Activated CD8-positive, alpha-beta T cell treated with anti-CD3 and anti-CD28 coated beads, Interleukin-2, amount 10 ng/mL, durations not matched to agents 7 days and 5 days (primary cell): Measurements from ENCODE around the gene SRSF5. TPM values are rescaled to one million over a fixed set of nuclear protein-coding genes. Genes with fewer than 3 reads are reported as not detected.

Experiments
- ATAC-seq: fragments of 150-1000 bp; cut with Tn5 transposase; one replicate; pipeline ENCODE4 v1.10.0; 2021; ENCODE audit warnings: moderate library complexity
- CTCF ChIA-PET: fragments of 350-600 bp; sonication (Branson Sonifier 250); formaldehyde crosslinking; loops from one replicate; lab custom pipeline; 2021; ENCODE audit warnings: antibody characterized with exemption; lab: Charles Lee
- POLR2A ChIA-PET: fragments of 350-600 bp; sonication (Branson Sonifier 250); formaldehyde crosslinking; loops from one replicate; lab custom pipeline; 2021; ENCODE audit warnings: antibody characterized with exemption; lab: Charles Lee
- DNase-seq: peaks from one replicate; pipeline ENCODE4 v3.0.0-alpha.2; 2020
- H3K27ac Mint-ChIP-seq: one replicate; pipeline ENCODE4 v1.8.0; 2021; ENCODE audit warnings: mild to moderate bottlenecking, mixed read lengths
- H3K27me3 Mint-ChIP-seq: one replicate; pipeline ENCODE4 v1.8.0; 2021; ENCODE audit warnings: low read depth, mixed read lengths
- H3K36me3 Mint-ChIP-seq: one replicate; pipeline ENCODE4 v1.8.0; 2021; ENCODE audit warnings: low read depth, mixed read lengths
- H3K4me1 Mint-ChIP-seq: one replicate; pipeline ENCODE4 v1.8.0; 2021; ENCODE audit warnings: low read depth, mixed read lengths
- H3K4me3 Mint-ChIP-seq: one replicate; pipeline ENCODE4 v1.8.0; 2021; ENCODE audit warnings: mild to moderate bottlenecking, mixed read lengths
- H3K9me3 Mint-ChIP-seq: one replicate; pipeline ENCODE4 v1.8.0; 2022; ENCODE audit warnings: mixed read lengths; ENCODE audit not compliant: insufficient read depth
- total RNA-seq, 2 experiments: library from RNA; stranded (reverse); gene quantifications; one replicate each; pipeline ENCODE4 v1.2.3, GENCODE V29; 2021

SRSF5 gene
- total RNA-seq, 2 experiments from 2014 or later = 283 to 301 TPM

- no peaks in the 10 kb centered on the region for H3K27me3 Mint-ChIP-seq
- no peak overlapping the region for H3K27ac Mint-ChIP-seq
- H3K4me1 Mint-ChIP-seq = no peaks in the 10 kb centered on the region
- ATAC-seq (no peak), DNase-seq (no peak)
- H3K4me3 Mint-ChIP-seq = no peak overlapping the region
- ChIA-PET CTCF (no interaction called here), POLR2A (no interaction called here)
- H3K9me3 Mint-ChIP-seq = no peaks in the 10 kb centered on the region
- H3K36me3 Mint-ChIP-seq = no peaks in the 10 kb centered on the region
Measured at GRCh38 chr14:69786603-69787002, 19.7 kb downstream of the SRSF5 start.

- Mint-ChIP-seq H3K9me3 (no peaks in the 10 kb centered on the region), H3K27me3 (no peaks in the 10 kb centered on the region)
- CTCF ChIA-PET = no interaction called here
Measured at GRCh38 chr14:69789118-69789640, 22.2 kb downstream of the SRSF5 start.

GRCh38 chr14:69792887-69793421, 26.0 kb downstream of the SRSF5 start:
- CTCF ChIA-PET = interaction anchor here (0.7 to 1.3 kb wide), 2 partner anchors 9 to 208 kb away, joined by 3 read pairs; no protein-coding TSS in a partner anchor

More at GRCh38 chr14:69789118-69789640, 22.2 kb downstream of the SRSF5 start:
- Mint-ChIP-seq H3K27ac (no peak overlapping the region), H3K4me3 (no peak overlapping the region), H3K36me3 (no peaks in the 10 kb centered on the region), H3K4me1 (no peaks in the 10 kb centered on the region)
- POLR2A ChIA-PET = no interaction called here
- ATAC-seq = no peak
- DNase-seq = no peak

DNA sequence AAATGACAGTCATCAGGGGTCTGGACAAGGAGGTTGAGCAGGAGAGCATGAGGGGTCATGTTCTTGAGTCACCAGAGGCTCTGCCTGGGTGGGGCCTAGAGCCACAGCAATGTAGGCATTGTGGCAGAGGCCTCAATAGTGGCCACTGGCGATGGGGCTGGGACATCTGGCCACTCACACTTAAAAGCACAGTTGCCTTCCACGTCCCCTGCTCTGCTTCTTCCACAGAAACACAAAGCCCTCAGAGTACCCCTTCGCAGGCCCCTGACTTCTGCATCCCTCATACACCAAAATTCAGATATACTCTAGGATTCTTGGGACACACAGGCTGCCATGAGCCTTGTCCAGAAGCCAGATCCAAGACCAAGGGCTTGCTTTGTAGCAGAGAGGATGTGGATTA, 27.8 kb downstream of the SRSF5 start:
- no peak overlapping the region for H3K27ac Mint-ChIP-seq
- H3K4me1 Mint-ChIP-seq = no peaks in the 10 kb centered on the region
- ChIA-PET CTCF (no interaction called here), POLR2A (no interaction called here)
- H3K36me3 Mint-ChIP-seq = no peaks in the 10 kb centered on the region
- H3K9me3 Mint-ChIP-seq = no peaks in the 10 kb centered on the region
- ATAC-seq (no peak), DNase-seq (no peak)
- H3K27me3 Mint-ChIP-seq = no peaks in the 10 kb centered on the region
- no peak overlapping the region for H3K4me3 Mint-ChIP-seq

More at GRCh38 chr14:69792887-69793421, 26.0 kb downstream of the SRSF5 start:
- POLR2A ChIA-PET = no interaction called here
- H3K36me3 Mint-ChIP-seq = no peaks in the 10 kb centered on the region
- no peaks in the 10 kb centered on the region for H3K4me1 Mint-ChIP-seq
- no peaks in the 10 kb centered on the region for H3K9me3 Mint-ChIP-seq
- DNase-seq = no peak
- no peaks in the 10 kb centered on the region for H3K27me3 Mint-ChIP-seq
- no peak overlapping the region for H3K27ac Mint-ChIP-seq
- H3K4me3 Mint-ChIP-seq = no peak overlapping the region
- ATAC-seq = no peak

DNA sequence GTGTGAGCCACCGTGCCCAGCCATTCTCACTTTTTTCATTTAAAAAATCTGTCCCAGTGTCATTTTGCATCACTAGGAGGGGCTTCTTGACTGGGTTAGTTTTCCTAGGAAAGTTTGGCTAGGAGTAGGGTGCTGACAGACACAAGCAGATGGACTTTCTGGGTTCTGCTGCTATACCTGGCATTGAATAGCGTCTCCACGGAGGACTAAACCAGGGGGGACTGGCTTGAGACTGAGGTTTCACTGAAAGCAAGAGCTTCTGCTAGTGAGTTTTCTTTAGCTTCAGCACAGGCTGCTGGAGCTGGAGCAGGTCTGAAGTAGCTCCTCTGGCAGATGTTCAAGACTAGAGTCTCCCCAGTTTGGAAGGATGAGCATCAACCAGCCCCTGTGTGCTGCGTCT, 28.7 kb downstream of the SRSF5 start:
- CTCF ChIA-PET = no interaction called here
- DNase-seq (no peak), ATAC-seq (no peak)
- Mint-ChIP-seq H3K27me3 (peaks cover 3% of the 10 kb centered on the region), H3K9me3 (no peaks in the 10 kb centered on the region), H3K36me3 (no peaks in the 10 kb centered on the region), H3K4me3 (no peak overlapping the region), H3K4me1 (no peaks in the 10 kb centered on the region), H3K27ac (no peak overlapping the region)
- POLR2A ChIA-PET = no interaction called here

- Mint-ChIP-seq H3K4me3 (no peak within 1 kb of the TSS), H3K27ac (no peak within 1 kb of the TSS), H3K9me3 (no peaks in the 10 kb centered on the region), H3K36me3 (no peaks in the 10 kb centered on the region), H3K4me1 (no peaks in the 10 kb centered on the region), H3K27me3 (peaks cover 7% of the 10 kb centered on the region)
- ATAC-seq = no peak
- ChIA-PET POLR2A (no interaction called here), CTCF (no interaction called here)
- DNase-seq = no peak
Measured at GRCh38 chr14:69796797-69797500, 30.0 kb downstream of the SRSF5 start, which contains the start of gene SLC10A1. TSS of gene SLC10A1 (minus strand) at chr14:69797241. CDS start at chr14:69797155, 86 bp downstream.

- Mint-ChIP-seq H3K9me3 (no peaks in the 10 kb centered on the region), H3K4me3 (no peak overlapping the region), H3K27me3 (peaks cover 7% of the 10 kb centered on the region), H3K4me1 (no peaks in the 10 kb centered on the region), H3K27ac (no peak overlapping the region), H3K36me3 (no peaks in the 10 kb centered on the region)
- POLR2A ChIA-PET = no interaction called here
- DNase-seq (no peak), ATAC-seq (no peak)
- CTCF ChIA-PET = no interaction called here
Measured at GRCh38 chr14:69797573-69798338, 30.8 kb downstream of the SRSF5 start.

GRCh38 chr14:69798339-69798735, 31.4 kb downstream of the SRSF5 start:
- no peak overlapping the region for H3K4me3 Mint-ChIP-seq
- ChIA-PET CTCF (no interaction called here), POLR2A (no interaction called here)
- H3K27me3 Mint-ChIP-seq = peaks cover 8% of the 10 kb centered on the region
- H3K36me3 Mint-ChIP-seq = no peaks in the 10 kb centered on the region
- H3K9me3 Mint-ChIP-seq = no peaks in the 10 kb centered on the region
- no peak for ATAC-seq
- H3K4me1 Mint-ChIP-seq = no peaks in the 10 kb centered on the region
- no peak overlapping the region for H3K27ac Mint-ChIP-seq
- DNase-seq = no peak

DNA sequence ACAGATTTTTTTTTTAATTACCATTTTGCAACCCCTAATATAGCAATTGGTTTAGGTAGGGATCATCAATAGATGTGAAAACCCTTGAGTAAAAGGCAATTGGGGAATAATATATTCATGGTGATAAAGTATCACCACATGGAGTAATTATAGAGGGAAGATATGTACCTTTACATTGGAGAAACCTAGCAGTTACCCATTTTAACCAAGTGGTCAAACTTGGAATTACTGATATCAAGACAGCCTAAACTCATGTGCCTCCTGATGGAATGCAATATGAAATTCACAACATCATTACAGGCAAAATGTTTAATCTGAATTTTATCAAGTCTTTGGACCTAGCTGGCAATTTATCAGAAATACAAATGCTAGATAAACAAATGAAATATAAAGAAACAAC, 36.8 kb downstream of the SRSF5 start:
- DNase-seq (no peak), ATAC-seq (no peak)
- H3K27ac Mint-ChIP-seq = no peak overlapping the region
- no peak overlapping the region for H3K4me3 Mint-ChIP-seq
- H3K36me3 Mint-ChIP-seq = no peaks in the 10 kb centered on the region
- POLR2A ChIA-PET = interaction anchor here (0.7 kb wide), 1 partner anchor 192 kb away, joined by 3 read pairs; the partner anchor contains the start of gene SUSD6
- no peaks in the 10 kb centered on the region for H3K9me3 Mint-ChIP-seq
- peaks cover 25% of the 10 kb centered on the region for H3K27me3 Mint-ChIP-seq
- CTCF ChIA-PET = interaction anchor here (0.7 kb wide), 2 partner anchors 210 to 578 kb away, joined by 4 to 5 read pairs; no protein-coding TSS in a partner anchor
- H3K4me1 Mint-ChIP-seq = no peaks in the 10 kb centered on the region

DNA sequence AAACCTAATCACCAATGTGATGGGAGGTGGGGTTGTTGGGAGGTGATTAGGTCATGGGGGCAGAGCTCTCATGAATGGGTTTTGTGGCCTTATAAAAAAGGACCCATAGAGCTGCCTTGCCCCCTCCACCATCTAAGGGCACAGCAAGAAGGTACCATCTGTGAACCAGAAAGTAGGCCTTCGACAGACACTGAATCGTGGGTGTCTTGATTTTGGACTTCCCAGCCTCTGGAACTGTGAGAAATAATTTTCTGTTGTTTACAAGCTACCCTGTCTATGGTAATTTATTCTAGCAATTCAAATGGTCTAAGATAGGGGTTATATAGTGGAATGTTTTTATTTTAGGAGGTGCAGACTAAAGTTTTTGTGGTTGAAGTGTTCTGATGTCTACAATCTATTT, 38.0 kb downstream of the SRSF5 start:
- Mint-ChIP-seq H3K9me3 (no peaks in the 10 kb centered on the region), H3K27me3 (peaks cover 25% of the 10 kb centered on the region)
- CTCF ChIA-PET = no interaction called here

DNA sequence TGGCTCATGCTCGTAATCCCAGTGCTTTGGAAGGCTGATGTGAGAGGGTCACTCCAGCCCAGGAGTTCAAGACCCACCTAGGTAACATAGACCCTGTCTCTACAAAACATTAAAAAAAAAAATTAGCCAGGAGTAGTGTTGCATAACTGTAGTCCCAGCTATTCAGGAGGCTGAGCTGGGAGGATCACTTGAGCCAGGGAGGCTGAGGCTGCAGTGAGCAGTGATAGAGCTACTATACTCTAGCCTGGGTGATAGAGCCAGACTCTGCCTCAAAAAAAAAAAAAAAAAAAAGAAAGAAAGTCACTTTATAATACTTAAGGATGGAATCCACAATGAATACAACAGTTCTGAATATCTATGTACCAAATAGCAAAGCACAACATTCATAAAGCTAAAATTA, 40.2 kb downstream of the SRSF5 start:
- ATAC-seq (no peak), DNase-seq (no peak)
- ChIA-PET POLR2A (no interaction called here), CTCF (interaction anchor here (0.6 to 2.6 kb wide), 2 partner anchors 11 to 76 kb away, joined by 3 to 10 read pairs; no protein-coding TSS in a partner anchor)
- H3K36me3 Mint-ChIP-seq = no peaks in the 10 kb centered on the region
- H3K4me1 Mint-ChIP-seq = no peaks in the 10 kb centered on the region
- peaks cover 21% of the 10 kb centered on the region for H3K27me3 Mint-ChIP-seq
- no peaks in the 10 kb centered on the region for H3K9me3 Mint-ChIP-seq
- H3K4me3 Mint-ChIP-seq = no peak overlapping the region
- H3K27ac Mint-ChIP-seq = no peak overlapping the region

More for the DNA sequence above, 38.0 kb downstream of the SRSF5 start:
- Mint-ChIP-seq H3K4me3 (no peak overlapping the region), H3K27ac (no peak overlapping the region), H3K4me1 (no peaks in the 10 kb centered on the region), H3K36me3 (no peaks in the 10 kb centered on the region)
- POLR2A ChIA-PET = no interaction called here
- ATAC-seq = no peak
- no peak for DNase-seq
